NCI-H526 treated with DMSO at 0.1 percent for 48 hours (cell line): ENCODE data around the gene KRT32.

Source experiments
- DNase-seq: peaks from one replicate; lab custom pipeline; 2025; lab: John Stamatoyannopoulos, UW

Gene KRT32

DNA sequence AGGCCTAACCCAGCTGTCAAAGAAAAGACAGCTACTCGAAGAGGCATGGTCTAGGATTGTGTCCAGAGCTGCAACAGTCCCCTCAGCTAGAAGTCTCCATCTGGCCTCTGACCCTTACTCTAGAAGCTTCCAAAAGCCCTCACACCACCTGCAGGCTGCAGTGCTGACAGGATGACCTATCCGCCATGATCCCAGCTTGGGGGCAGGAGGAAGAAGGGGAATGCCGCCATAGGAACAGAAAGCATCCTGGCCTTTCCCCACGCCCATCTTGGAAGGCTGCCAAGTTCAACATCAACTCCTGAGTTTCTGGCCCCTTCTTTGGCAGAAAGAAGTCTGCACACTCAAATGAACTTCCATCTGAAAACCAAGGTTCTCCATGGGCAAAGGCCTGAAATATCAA, 25.6 kb upstream of the KRT32 start:
- no peak for DNase-seq

DNA sequence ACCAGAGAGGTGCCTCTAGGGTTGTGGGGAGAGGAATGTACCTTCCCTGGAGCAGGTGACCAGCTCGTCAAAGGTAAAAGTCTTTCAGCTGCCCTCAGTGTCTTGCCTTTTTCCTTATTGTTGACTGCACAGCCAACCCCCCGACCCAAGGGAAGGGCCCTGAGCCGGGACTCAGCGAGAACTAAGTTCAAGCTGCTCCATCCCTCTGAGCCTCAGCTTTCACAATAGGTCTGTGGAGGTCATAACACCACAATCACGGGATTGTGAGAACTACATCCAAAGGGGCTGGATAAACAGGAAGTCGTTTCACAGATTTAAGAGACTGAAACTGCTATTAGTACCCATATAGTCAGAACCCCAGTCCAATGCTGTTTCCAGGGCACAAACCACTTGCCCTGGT, 25.2 kb upstream of the KRT32 start:
- no peak for DNase-seq

GRCh38 chr17:41491476-41491875, 24.3 kb upstream of the KRT32 start:
- DNase-seq = no peak

DNA sequence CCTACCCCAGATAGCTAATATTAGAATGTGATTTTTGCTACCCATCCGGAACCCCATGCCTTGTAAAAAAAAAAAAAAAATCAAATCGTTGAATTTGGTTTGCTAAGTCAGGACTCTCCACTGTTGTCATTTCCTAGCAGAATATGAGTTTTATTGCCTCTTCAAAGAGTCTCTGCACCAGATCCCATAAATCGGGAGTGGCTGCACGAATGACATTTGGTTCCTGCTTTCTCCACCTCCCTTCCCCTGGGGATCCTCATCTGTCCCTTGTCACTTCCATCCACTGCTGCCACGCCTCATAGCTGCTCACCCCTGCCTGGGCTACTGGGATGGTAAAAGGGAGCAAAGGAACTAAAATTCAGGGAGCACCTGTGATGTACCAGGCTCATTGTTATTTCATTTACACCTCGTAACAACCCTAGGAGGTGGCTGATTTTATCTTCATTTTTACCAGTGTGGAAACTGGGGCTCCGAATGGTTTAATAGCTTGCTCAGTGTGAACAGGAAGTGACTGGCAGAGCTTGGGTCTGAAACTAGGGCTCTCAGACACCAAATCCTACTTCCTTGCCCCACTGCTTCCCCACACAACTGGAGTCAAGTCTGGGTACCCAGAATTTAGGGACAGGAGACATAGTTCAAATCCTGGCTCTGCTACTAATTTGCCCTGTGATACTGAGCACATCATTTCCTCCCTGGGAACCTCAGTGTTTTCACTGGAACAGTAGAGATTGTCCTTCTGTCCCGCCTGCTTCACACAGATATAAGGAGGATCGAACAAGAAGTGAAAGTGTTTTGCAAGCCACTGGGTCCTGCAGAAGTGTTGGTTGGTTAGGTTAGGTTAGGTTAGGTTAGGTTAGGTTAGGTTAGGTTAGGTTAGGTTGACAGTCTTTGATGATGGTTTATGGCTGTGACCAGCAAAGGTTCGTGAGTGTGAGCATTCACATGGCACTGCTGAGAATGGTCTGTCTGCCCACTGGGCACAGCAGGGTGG, 23.1 kb upstream of the KRT32 start:
- no peak for DNase-seq

- DNase-seq = no peak
Observed at GRCh38 chr17:41489531-41489930, 22.3 kb upstream of the KRT32 start, which contains the start of gene KRT36. Gene KRT36 (minus strand): TSS chr17:41489910. CDS start chr17:41489864, 46 bp downstream.

- no peak for DNase-seq
Observed at GRCh38 chr17:41486809-41487530, 19.8 kb upstream of the KRT32 start.

DNA sequence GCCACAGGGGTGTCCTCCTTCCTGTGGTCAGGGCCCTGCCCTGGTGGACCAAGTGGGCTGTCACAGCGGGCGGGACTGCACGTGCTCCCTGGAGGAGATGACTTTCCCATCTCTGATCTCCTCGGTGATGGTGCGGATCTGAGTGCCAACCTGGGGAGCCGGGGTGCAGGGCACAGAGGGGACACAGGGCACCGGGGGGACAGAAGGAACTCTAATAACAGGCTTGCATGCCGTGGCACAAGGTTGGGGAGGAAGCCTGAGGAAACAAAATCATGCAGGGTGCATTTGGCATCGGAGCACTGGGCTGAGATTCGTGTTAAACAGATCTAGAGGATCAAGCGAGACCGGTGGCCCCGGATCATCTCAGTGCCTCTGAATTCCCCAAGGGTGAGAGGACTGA, 19.1 kb upstream of the KRT32 start:
- DNase-seq = no peak

- DNase-seq = no peak
Observed at GRCh38 chr17:41484920-41485904, 18.0 kb upstream of the KRT32 start.

- DNase-seq = no peak
Observed at GRCh38 chr17:41483991-41484826, 17.0 kb upstream of the KRT32 start.

DNA sequence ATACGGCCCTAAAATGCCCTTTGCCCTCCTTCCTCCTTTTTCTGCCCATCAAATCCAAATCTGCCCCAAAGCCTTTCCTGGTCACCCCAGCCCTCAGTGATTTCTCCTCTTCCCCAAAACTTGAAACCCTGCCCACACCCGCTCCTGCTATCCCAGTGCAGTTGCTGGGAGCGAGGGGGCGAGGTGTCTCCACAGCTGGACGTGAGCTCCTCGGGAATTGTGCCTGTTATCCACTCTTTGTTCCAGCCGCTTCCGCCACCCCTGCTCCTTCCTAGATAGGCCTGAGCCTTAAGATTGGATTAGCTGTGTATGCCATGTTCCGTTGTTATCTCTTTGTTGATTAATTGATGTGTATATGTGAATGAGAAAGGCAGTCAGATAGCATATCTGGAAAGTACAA, 16.3 kb upstream of the KRT32 start:
- no peak for DNase-seq

DNA sequence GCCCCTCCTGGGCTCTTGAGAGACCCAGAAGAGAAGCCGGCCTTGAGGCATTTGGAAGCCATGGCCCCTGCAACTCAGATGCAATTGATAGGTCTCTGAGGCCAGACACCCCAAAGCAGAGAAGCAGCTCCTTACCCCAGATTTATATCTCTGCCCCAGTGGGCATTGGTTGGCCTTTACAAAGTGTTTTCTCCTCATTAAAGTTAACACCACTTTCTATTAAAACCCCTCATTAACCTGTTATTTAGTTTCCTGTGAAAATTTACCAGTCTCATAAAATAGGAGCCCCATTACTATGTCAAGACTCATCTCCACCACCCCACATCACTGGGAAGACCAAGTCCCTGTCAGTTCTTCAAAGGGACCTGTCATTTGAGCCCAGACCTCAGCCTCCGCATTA, 13.8 kb upstream of the KRT32 start, which contains the start of gene KRT35:
TSS of gene KRT35 (minus strand) at position 116 of the 400 bp plus-strand sequence. CDS start at position 62, 54 bp downstream.
- DNase-seq = no peak

DNA sequence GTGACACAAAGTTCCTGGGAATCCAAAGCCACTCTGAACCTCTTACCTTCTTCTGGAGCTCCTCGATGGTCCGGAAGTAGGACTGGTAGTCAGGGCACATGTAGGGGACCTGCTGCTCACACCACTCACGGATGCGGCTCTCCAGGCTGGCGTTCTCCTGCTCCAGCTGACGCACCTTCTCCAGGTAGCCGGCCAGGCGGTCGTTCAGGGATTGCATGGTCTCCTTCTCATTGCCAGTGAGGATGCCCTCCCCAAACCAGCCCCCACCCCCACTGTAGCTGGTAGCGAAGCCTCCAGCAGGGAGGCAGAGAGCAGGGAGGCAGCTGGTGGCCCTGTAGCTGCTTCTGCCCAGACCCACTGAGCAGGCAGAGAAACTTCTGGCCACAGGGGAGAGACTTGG, 13.4 kb upstream of the KRT32 start:
- DNase-seq = no peak

DNA sequence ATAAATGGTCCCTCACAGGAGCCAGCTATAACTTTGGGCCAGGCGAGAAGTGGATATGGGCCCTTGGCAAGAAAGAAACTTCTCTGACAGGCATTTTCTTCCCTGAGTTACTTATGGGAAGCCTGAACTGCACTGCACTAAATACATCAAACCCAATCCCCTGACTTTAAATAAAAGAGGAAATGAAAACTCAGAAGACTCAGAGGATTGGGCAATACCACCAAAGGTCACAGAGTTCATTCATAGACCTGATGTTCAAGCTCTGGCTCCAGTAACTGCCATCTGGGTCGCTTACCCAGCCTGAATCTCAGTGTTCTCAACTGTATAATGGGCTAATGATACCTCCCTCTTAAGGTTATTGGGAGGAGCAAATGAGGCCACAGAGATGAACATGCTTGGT, 12.9 kb upstream of the KRT32 start:
- no peak for DNase-seq

DNA sequence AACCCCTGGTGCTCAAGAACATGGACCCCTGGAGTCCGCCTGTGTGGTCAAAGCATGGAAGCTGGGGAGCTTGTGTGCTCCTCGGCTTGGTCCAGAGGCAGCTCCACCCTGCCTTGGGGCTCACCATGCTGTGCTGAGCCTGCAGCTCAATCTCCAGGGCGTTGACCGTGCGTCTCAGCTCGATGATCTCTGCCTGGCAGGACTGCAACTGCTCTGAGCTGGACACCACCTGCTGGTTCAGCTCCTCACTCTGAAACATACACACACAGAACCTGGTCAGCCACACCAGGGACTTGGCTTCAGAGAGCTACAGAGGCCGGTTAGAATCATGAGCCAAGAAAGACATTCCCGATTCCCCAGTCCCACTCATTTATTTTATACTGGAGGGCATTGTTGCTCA, 11.1 kb upstream of the KRT32 start:
- DNase-seq = no peak

GRCh38 chr17:41476866-41477815, 10.0 kb upstream of the KRT32 start:
- no peak for DNase-seq

DNA sequence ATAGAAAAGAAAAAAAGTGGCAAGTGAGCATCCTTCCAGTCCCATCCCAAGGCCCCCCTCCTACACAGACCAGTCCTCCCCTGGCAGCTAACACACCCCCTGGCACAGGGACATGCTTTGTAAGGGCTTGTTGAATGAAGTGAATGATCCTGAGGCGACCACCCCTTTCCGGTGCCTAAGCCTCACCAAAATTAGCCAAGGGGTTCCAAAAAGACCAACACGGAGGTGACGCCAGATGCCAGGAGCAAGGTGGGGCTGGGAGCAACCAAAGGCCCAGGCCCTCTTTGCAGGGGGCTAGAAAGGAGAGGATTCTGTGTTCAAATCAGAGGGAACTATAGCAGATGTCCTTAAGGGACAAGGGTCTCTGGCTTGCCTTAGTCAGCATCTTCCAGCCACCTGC, 8.2 kb upstream of the KRT32 start:
- DNase-seq = no peak

- no peak for DNase-seq
Observed at GRCh38 chr17:41474863-41475262, 7.7 kb upstream of the KRT32 start.

DNA sequence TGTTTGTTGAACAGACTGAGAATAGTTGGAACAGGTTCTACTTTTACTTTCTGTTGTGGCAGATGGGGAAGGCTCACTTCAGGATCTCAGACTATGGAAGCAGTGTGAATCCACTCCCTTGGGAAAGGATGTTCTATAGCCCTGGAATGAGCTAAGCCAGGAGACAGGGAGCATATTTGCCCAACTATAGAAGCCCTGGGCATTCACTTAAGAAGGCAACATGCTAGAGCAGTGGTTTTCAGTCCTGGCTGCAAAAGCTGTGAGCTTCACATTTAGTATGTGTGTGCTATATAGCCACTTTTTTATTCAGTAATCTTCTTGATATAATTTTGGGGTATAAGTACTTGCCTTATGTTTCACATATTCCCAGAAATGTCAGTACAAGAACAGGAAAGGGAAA, 1.2 kb upstream of the KRT32 start:
- DNase-seq = no peak

DNA sequence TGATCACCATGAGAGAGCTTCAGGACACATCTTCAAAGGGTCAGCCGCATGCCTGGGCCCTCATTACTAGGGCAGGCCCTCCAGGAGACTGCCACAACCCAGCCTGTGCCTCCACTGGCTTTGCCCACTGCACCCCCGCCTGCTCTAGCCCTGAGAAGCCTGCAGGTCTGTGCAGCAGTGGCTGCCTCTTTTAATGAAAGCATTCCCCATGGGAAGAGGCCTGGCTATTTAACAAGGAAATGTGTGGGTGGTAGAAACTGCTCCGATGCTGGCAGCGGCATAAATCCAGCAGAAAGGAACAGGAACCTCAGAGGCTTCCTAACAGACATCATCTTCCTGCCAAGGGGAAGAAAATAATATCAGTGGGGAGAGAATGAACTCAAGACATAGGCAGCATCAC, 375 bp upstream of the KRT32 start:
- no peak for DNase-seq

DNA sequence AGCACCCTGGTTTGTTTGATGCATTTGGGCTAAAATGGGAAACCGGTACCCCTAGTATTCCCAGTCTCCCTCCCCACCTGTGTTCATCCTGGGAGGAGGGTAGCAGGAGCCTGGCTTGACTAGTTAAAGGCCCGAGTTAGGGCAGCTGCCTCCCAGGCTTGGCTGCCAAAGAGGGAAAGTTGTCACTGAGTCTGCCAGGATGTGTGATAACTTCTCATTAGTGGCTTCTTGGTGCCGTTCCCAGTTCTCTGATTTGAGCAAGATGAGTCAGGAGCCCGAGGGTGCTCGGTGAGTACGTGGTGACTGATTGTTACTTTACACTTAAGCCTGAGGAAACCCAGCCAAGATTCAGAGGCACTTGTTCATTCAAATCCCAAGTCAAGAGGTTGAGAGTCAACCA, 2.5 kb downstream of the KRT32 start:
- DNase-seq = no peak
